Fibroblast of mammary gland (primary cell): Measurements from ENCODE around the gene RAD51D.
"Not testable (repeated sequence)": the region's sequence is repeated elsewhere in the genome, so short reads cannot be mapped to it uniquely, and the experiment has no call there.

Experiments
- DNase-seq: peaks from one replicate; pipeline ENCODE4 v3.0.0-alpha.2; 2010; ENCODE audit warnings: low read depth
- H3K4me3 ChIP-seq: 2 replicates; pipeline ENCODE4 v1.5.1; 2011; ENCODE audit warnings: low read depth, mild to moderate bottlenecking, low read length, moderate library complexity; ENCODE audit not compliant: control insufficient read depth
- CTCF ChIP-seq: conservative IDR thresholded peaks from 2 replicates; pipeline ENCODE4 v1.5.1; 2011; ENCODE audit warnings: low read depth, low read length, inconsistent platforms; ENCODE audit not compliant: control insufficient read depth, insufficient read depth

RAD51D gene

GRCh38 chr17:35048685-35049379 is 70.8 kb downstream of the RAD51D start:
- TF ChIP-seq CTCF, result no peak
- DNase-seq, result no peak
- H3K4me3 ChIP-seq, result no peak overlapping the region

GRCh38 chr17:35046740-35047283 is 72.8 kb downstream of the RAD51D start:
- TF ChIP-seq CTCF, result no peak
- DNase-seq, result peak; percentile 86
- H3K4me3 ChIP-seq, result peak overlapping the region; percentile 5

- no peak for DNase-seq
- H3K4me3 ChIP-seq, result no peak overlapping the region
- no peak for TF ChIP-seq CTCF
These were observed 73.4 kb downstream of the RAD51D start for GRCh38 chr17:35046245-35046644.

- H3K4me3 ChIP-seq, DNase-seq: not testable (repeated sequence)
These were observed 74.1 kb downstream of the RAD51D start for GRCh38 chr17:35045458-35045979.

- H3K4me3 ChIP-seq, result no peak overlapping the region
- no peak for TF ChIP-seq CTCF
- no peak for DNase-seq
These were observed 75.5 kb downstream of the RAD51D start for GRCh38 chr17:35044181-35044580.
